HFF-Myc (cell line): ENCODE measurements around the gene RASSF9.

Source experiments
- DNase-seq: peaks from one replicate; pipeline ENCODE4 v3.0.0-alpha.2; 2011; ENCODE audit warnings: low read depth; ENCODE audit errors: extremely low read depth
- H3K4me3 ChIP-seq: replicated peaks from 2 replicates; pipeline ENCODE4 v1.5.1; 2011; ENCODE audit warnings: low read depth, mild to moderate bottlenecking, control low read depth, low read length
- CTCF ChIP-seq: IDR thresholded peaks from 2 replicates; pipeline ENCODE4 v1.5.1; 2012; ENCODE audit warnings: mild to moderate bottlenecking, low read depth, low read length, control low read depth; ENCODE audit errors: missing control alignments

Gene RASSF9

GRCh38 chr12:85865890-85866289 lies 29.7 kb upstream of the RASSF9 start:
- TF ChIP-seq CTCF: no peak
- DNase-seq: no peak
- no peak overlapping the region for H3K4me3 ChIP-seq

- DNase-seq: no peak
- TF ChIP-seq CTCF: no peak
- H3K4me3 ChIP-seq: no peak overlapping the region
These were observed 20.8 kb upstream of the RASSF9 start for GRCh38 chr12:85856966-85857365.

GRCh38 chr12:85855305-85855704 lies 19.1 kb upstream of the RASSF9 start:
- DNase-seq: no peak
- H3K4me3 ChIP-seq: no peak overlapping the region
- no peak for TF ChIP-seq CTCF

- no peak for DNase-seq
- TF ChIP-seq CTCF: no peak
These were observed 13.1 kb upstream of the RASSF9 start for GRCh38 chr12:85849344-85849743.

GRCh38 chr12:85843606-85844310 lies 7.5 kb upstream of the RASSF9 start:
- TF ChIP-seq CTCF: no peak
- DNase-seq: no peak
- H3K4me3 ChIP-seq: no peak overlapping the region

More at GRCh38 chr12:85849344-85849743, 13.1 kb upstream of the RASSF9 start:
- H3K4me3 ChIP-seq: no peak overlapping the region

GRCh38 chr12:85835426-85836196 lies 598 bp downstream of the RASSF9 start:
- no peak for DNase-seq
- TF ChIP-seq CTCF: no peak
- H3K4me3 ChIP-seq: no peak overlapping the region
